Glomerular endothelial cell (primary cell): ENCODE measurements around the gene ADAM12. TPM values are rescaled to one million over a fixed set of nuclear protein-coding genes. Genes with fewer than 3 reads are reported as not detected.
"Not testable (repeated sequence)": the region's sequence is repeated elsewhere in the genome, so short reads cannot be mapped to it uniquely, and the experiment has no call there.

Experiments used
- DNase-seq: peaks from one replicate; pipeline ENCODE4 v3.0.0-alpha.2; 2011; ENCODE audit warnings: low read depth, low spot score; ENCODE audit errors: extremely low read depth
- total RNA-seq: library from RNA; depleted of rRNA; stranded (reverse); fragments of >200 nt; gene quantifications from 2 replicates; pipeline ENCODE4 v1.2.3, GENCODE V29; 2015

Gene ADAM12
- total RNA-seq, 1 donor from 2014 or later = 15.4 TPM

- no peak for DNase-seq
These were observed 321.8 kb downstream of the ADAM12 start for GRCh38 chr10:126066456-126066855.

GRCh38 chr10:126065751-126066377 lies 322.4 kb downstream of the ADAM12 start:
- DNase-seq = no peak

GRCh38 chr10:126064512-126064911 lies 323.8 kb downstream of the ADAM12 start:
- no peak for DNase-seq

GRCh38 chr10:126063353-126063791 lies 324.9 kb downstream of the ADAM12 start:
- no peak for DNase-seq

- DNase-seq = peak; percentile 63
These were observed 325.9 kb downstream of the ADAM12 start for GRCh38 chr10:126062131-126063032.

GRCh38 chr10:126061526-126061925 lies 326.8 kb downstream of the ADAM12 start:
- no peak for DNase-seq

GRCh38 chr10:126060261-126060931 lies 327.9 kb downstream of the ADAM12 start:
- DNase-seq = peak; percentile 41

- DNase-seq = no peak
These were observed 329.0 kb downstream of the ADAM12 start for GRCh38 chr10:126059076-126059826.

GRCh38 chr10:126058507-126058906 lies 329.8 kb downstream of the ADAM12 start:
- DNase-seq = no peak

- no peak for DNase-seq
These were observed 330.2 kb downstream of the ADAM12 start for GRCh38 chr10:126058104-126058503.

- no peak for DNase-seq
These were observed 330.8 kb downstream of the ADAM12 start for GRCh38 chr10:126057494-126057893.

- DNase-seq = no peak
These were observed 334.1 kb downstream of the ADAM12 start for GRCh38 chr10:126054191-126054590.

GRCh38 chr10:126052171-126052570 lies 336.1 kb downstream of the ADAM12 start:
- DNase-seq = no peak

- peak; percentile 77 for DNase-seq
These were observed 338.2 kb downstream of the ADAM12 start for GRCh38 chr10:126049759-126050700.

GRCh38 chr10:126047749-126048148 lies 340.5 kb downstream of the ADAM12 start:
- DNase-seq = not testable (repeated sequence)

GRCh38 chr10:126046831-126047230 lies 341.4 kb downstream of the ADAM12 start:
- DNase-seq = no peak

- no peak for DNase-seq
These were observed 342.4 kb downstream of the ADAM12 start for GRCh38 chr10:126045861-126046260.

- DNase-seq = no peak
These were observed 344.9 kb downstream of the ADAM12 start for GRCh38 chr10:126043389-126043788.

- DNase-seq = no peak
These were observed 345.4 kb downstream of the ADAM12 start for GRCh38 chr10:126042906-126043305.

- DNase-seq = no peak
These were observed 345.9 kb downstream of the ADAM12 start for GRCh38 chr10:126042354-126042753.
